Rectal smooth muscle tissue (tissue), 1 donor: ENCODE measurements around the gene C20orf204.

Experiments
- H3K27ac ChIP-seq: one replicate; pipeline ENCODE4 v1.7.0; 2013; ENCODE audit warnings: low read depth, low read length, inconsistent platforms
- H3K27me3 ChIP-seq: one replicate; pipeline ENCODE4 v1.7.0; 2013; ENCODE audit warnings: low read length; ENCODE audit not compliant: control insufficient read depth, insufficient read depth
- H3K36me3 ChIP-seq: one replicate; pipeline ENCODE4 v1.7.0; 2013; ENCODE audit warnings: low read length; ENCODE audit not compliant: control insufficient read depth, insufficient read depth
- H3K4me1 ChIP-seq: one replicate; pipeline ENCODE4 v1.7.0; 2013; ENCODE audit warnings: low read length; ENCODE audit not compliant: control insufficient read depth, insufficient read depth
- H3K4me3 ChIP-seq: one replicate; pipeline ENCODE4 v1.7.0; 2013; ENCODE audit warnings: low read length
- H3K9ac ChIP-seq: one replicate; pipeline ENCODE4 v1.7.0; 2013; ENCODE audit warnings: low read length

Gene C20orf204

DNA sequence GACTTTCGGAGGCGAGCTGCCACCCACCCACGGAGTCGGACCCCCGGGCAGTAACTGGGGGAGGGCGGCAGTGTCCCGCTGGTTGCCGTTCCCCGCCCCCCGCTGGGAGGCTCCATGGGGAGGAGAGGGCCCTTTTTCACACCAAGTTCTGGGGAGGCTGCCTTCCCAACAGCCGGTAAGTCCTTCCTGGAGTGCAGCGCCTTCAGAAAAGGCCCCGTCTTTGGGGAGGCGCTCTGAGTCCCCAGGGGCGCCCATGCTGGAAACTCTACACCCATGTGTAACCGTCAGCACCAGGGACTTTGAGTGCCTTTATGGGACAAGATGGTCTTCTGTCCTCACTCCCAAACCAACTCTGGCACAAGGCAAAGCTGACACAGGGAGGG lies 13.9 kb downstream of the C20orf204 start:
- Histone ChIP-seq H3K4me3 (no peak overlapping the region), H3K27me3 (peaks cover 49% of the 10 kb centered on the region), H3K9ac (no peak overlapping the region), H3K36me3 (no peaks in the 10 kb centered on the region), H3K4me1 (no peaks in the 10 kb centered on the region), H3K27ac (no peak overlapping the region)

DNA sequence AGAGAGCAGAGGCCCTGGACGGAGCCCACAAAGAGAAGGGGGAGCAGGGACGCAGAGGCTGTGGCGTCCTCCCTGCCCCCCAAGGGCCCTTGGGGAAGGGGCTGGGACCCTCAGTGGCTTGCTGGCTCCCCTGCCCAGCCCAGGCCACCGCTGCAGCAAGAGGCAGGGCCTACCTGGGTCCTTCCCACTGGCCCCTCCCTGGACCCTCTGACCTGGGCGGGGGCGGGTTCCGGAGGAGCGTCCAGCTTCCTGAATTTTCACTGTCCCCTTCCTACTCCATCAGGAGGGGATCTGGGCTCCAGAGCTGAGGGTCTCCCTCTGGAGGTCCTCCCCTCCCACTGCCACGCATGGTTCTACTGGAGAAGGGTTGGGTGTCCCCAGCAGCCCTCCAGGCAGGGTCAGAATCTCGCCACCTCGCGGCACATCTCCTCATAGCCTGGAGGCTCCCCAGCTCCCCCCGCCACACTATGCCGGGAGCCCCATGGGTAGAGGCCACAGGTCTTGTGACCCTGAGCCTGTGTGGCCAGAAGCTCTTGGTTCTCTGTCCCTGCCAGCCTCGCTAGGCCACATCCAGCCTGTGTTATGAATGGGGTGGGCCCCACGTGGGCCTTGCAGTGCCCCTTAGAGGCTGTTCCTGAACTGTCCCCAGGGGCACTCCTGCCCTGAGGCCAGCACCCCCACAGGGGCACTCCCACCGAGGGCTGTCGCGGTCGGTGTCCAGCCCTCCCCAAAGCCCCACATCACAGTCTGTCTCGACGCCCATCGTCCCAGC lies 14.5 kb downstream of the C20orf204 start:
- Histone ChIP-seq H3K9ac (no peak overlapping the region), H3K4me1 (no peaks in the 10 kb centered on the region), H3K4me3 (no peak overlapping the region), H3K27ac (no peak overlapping the region), H3K36me3 (no peaks in the 10 kb centered on the region), H3K27me3 (peaks cover 43% of the 10 kb centered on the region)

DNA sequence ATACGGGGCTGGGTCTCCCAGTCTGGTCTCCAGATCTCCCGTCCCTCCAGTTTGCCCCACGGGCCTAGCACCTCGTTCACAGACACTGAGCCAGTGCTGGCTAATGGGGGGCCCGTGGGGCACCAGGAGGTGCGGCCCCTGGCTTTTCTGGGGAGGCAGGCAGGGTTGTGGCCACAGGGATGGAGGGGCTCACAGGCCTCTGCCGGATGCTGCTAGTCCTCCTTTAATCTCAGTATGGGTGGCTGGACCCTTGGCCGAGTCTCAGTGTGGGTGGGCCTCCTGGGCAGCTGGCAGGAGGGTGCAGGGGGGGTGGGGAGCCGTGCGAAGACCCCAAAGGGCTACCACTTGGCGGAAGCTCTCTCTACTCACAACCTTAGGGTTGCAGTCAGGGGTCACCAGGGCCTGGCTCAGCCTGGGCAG lies 15.1 kb downstream of the C20orf204 start:
- no peak overlapping the region for H3K4me3 ChIP-seq
- no peak overlapping the region for H3K27ac ChIP-seq
- no peaks in the 10 kb centered on the region for H3K4me1 ChIP-seq
- H3K27me3 ChIP-seq: peaks cover 37% of the 10 kb centered on the region
- H3K9ac ChIP-seq: no peak overlapping the region
- H3K36me3 ChIP-seq: no peaks in the 10 kb centered on the region

DNA sequence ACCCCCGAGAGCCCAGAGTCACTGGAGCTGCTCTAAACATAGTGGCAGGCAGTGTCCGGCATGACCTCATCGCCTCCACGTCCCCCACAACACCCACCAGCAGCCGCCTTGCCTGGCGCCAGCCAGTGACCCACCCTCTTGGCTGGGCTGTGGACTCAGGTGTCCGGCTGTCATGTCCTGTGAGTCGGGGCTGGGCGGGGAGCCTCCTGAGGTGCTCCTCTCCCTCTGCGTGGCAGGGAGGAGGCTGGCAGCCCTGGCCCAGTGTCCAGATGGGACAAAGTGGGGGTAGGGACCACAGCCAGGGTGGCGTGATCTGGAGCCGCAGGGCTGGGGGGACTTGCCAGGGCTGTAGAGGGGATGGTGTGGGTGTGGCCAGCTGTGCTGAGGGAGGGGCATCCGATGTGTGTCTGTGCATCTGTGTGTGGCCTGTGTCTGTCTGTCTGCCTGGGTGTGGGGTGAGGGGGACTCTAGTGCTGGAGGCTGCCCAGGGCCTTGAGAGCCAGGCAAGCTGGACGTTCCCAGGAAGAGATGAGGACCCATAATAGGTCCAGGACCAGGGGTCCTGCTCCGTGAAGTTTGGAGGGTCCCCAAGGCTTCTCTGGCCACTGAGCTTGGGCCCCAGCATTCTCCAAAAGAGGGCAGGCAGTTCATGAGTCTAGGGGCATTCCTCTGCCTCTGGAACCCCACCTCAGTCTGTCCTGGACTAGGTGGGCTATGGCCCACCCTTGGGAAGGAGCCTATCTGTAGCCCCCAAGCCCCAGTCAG lies 15.8 kb downstream of the C20orf204 start:
- no peak overlapping the region for H3K4me3 ChIP-seq
- H3K27me3 ChIP-seq: peaks cover 30% of the 10 kb centered on the region
- H3K4me1 ChIP-seq: no peaks in the 10 kb centered on the region
- H3K27ac ChIP-seq: no peak overlapping the region
- no peaks in the 10 kb centered on the region for H3K36me3 ChIP-seq
- H3K9ac ChIP-seq: no peak overlapping the region

DNA sequence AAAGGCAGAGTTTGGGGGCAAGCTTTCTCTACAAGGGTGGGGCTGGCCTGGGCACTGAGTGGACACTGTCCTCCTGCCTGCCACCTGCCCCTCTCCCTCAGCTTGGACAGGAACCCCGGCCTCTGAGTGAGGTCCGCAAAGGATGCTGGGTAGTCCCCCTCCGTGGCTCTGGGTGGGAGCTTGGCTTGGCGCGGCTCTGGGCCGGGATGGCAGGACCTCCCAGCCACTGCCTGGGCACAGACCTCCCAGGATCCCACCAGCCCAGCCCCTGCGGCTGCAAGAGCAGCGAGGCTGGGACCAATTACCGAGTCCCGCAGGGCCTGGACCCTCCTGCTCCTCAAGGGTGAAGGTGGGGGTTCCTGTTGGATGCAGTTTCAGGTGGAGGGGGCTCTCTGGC lies 16.3 kb downstream of the C20orf204 start:
- no peaks in the 10 kb centered on the region for H3K36me3 ChIP-seq
- peaks cover 29% of the 10 kb centered on the region for H3K27me3 ChIP-seq
- no peaks in the 10 kb centered on the region for H3K4me1 ChIP-seq
- no peak overlapping the region for H3K9ac ChIP-seq
- no peak overlapping the region for H3K4me3 ChIP-seq
- no peak overlapping the region for H3K27ac ChIP-seq

DNA sequence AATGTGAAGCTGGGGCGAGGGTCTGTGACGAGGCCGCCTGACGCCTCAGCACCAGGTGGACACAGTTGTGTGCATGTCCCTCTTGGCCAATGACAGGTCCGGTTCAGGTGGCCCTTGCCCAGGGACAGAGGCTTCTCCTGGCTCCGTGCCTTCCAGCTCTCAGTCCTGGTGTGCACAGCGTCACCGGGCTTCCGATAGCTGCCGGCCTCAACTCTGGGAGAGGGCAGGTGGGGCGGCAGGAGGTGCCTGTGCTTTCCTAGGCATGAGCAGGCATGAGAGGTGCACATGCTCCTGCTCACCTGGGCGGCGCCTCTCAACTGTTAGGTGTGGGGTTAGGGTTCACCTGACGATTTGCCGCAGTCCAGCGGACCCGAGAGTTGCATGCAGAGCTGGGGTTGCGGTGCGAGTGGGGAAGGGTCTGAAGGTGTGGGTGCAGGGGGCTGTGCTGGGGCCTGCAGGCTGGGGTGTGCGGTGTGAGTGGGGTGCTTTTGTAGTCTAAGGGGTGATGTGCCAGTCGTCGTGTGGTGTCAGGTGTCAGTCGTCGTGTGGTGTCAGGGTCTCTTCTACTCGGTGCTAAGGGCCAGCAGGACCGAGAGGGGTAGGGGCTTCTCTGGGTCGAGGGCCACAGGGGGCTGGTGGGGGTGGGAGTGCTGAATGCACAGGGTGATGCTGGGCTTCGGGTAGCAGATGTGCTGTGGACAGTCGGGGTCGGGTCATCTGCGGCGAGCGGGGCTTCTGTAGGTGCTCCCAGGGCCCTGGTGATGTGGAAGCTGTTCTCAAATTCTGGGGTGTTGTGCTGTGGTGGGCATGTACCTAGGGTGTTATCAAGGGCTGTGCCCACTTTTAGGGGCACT lies 17.2 kb downstream of the C20orf204 start:
- Histone ChIP-seq H3K9ac (no peak overlapping the region), H3K4me3 (no peak overlapping the region), H3K4me1 (no peaks in the 10 kb centered on the region), H3K27me3 (peaks cover 26% of the 10 kb centered on the region), H3K36me3 (no peaks in the 10 kb centered on the region), H3K27ac (no peak overlapping the region)

DNA sequence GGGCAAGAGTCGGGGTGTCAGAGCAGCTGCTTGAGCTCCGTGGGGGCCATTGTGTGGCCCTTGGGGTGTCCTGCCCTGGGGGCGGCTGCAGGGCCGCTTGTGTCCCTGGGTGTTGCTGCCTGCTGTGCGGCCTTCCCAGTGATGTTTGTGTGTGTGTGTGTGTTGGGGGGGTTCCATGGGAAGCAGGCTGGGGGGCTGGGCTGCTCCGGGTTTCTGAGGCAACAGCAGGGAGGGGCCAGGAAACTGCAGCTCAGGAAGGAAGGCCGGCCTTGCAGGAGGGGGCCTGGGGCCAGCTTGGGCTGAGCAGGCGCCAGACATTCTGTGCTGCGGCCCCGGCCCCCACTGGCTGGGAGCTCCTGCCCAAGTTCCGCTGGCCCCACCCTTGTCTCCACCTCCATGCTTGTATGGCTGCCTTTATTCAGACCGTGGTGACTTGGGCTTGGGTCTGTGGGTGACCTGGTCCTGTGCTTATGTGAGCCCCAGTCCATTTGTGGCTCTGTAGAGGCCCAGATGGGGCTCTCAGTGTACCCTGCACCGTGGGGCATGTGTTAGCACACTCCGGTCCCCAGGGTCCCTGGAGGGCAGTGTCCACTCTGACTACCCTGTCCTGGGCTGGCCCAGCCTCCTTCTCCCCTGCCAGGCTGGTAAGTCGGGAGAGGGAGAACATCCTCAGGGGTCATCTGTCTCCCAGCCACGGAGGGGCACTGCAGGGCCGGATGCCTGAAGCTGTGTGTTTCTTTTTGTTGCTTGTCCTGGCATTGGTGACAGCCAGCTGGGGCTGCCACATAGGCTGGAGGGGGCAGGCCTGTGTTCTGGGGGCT lies 18.1 kb downstream of the C20orf204 start:
- peak overlapping the region; percentile 32 for H3K27ac ChIP-seq
- peaks cover 26% of the 10 kb centered on the region for H3K27me3 ChIP-seq
- H3K4me1 ChIP-seq: no peaks in the 10 kb centered on the region
- no peak overlapping the region for H3K4me3 ChIP-seq
- no peak overlapping the region for H3K9ac ChIP-seq
- no peaks in the 10 kb centered on the region for H3K36me3 ChIP-seq

DNA sequence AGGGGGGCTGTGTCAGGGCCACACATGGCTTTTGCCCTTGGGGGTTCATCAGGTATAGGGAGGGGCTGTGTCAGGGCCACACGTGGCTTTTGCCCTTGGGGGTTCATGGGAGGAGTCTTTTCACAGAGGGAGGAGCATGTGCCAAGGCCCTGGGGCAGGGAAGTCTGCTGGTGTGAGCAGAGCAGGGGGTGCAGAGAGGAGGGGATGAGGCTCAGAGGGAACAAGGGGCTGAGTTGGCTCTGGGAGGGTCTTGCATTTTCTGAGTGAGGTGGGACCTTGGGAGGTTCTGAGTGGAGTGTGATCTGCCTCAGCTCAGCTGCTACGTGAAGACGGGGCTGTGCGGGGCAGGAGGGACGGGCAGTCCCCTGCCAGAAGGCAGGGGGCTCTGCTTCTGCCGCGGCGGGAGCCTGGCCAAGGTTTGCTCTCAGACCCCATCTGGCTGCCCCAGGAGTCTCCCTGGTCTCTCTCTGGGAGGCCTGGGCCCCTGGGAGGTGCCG lies 19.5 kb downstream of the C20orf204 start:
- no peak overlapping the region for H3K9ac ChIP-seq
- H3K27me3 ChIP-seq: peaks cover 21% of the 10 kb centered on the region
- no peak overlapping the region for H3K4me3 ChIP-seq
- H3K27ac ChIP-seq: no peak overlapping the region
- no peaks in the 10 kb centered on the region for H3K36me3 ChIP-seq
- no peaks in the 10 kb centered on the region for H3K4me1 ChIP-seq

DNA sequence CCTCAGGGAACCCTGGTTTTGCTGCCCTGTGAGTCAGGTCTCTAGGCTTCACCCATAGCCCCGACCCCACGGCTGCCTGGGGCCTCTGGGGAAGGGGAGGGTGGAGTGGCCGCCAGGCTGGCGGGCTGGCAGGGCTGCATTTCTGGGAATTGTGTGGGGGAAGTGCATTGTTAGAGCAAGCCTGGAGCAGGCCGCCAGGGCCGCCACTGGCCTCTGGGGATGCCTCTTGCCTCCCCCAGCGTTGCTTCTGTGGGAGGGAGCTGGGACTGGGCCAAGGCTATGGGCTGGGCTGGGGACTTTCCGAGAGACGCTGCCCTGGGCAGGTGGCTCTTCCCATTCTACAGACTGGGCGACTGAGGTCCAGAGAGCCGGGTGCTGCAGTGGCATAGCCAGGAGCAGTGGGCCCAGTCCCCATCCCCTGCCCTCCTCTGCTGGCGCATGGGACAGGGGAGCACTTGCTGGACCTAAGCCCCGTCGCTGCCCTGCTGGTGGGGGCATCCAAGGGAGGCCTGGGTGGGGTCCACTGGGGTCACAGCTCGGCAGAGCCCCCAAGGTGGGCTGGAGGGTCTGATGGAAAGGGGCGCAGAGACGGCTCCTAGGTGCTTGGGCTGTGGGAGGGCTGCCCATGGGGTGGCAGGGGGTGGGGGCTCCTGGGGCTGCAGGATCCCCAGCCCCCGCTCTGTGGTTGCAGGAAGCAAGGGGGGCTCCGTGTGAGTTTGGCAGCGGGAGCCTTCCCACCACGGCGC lies 20.1 kb downstream of the C20orf204 start:
- Histone ChIP-seq H3K4me1 (no peaks in the 10 kb centered on the region), H3K27ac (no peak overlapping the region), H3K27me3 (peaks cover 15% of the 10 kb centered on the region), H3K4me3 (no peak overlapping the region), H3K9ac (no peak overlapping the region), H3K36me3 (no peaks in the 10 kb centered on the region)

DNA sequence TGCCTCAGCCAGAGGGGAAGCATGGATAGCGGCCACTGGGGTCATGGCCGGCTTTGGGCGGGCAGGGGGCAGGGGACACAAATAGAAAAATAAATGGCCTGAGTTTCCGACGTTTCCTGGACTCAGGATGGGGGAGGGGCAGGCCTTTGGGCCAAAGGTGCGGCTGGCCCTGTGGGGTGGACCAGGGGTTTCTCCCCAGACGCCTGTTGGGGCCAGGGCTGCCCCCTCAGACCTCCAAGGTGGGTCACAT lies 20.6 kb downstream of the C20orf204 start:
- peaks cover 12% of the 10 kb centered on the region for H3K27me3 ChIP-seq
- H3K4me1 ChIP-seq: no peaks in the 10 kb centered on the region
- no peak overlapping the region for H3K27ac ChIP-seq
- H3K9ac ChIP-seq: no peak overlapping the region
- no peak overlapping the region for H3K4me3 ChIP-seq
- no peaks in the 10 kb centered on the region for H3K36me3 ChIP-seq

DNA sequence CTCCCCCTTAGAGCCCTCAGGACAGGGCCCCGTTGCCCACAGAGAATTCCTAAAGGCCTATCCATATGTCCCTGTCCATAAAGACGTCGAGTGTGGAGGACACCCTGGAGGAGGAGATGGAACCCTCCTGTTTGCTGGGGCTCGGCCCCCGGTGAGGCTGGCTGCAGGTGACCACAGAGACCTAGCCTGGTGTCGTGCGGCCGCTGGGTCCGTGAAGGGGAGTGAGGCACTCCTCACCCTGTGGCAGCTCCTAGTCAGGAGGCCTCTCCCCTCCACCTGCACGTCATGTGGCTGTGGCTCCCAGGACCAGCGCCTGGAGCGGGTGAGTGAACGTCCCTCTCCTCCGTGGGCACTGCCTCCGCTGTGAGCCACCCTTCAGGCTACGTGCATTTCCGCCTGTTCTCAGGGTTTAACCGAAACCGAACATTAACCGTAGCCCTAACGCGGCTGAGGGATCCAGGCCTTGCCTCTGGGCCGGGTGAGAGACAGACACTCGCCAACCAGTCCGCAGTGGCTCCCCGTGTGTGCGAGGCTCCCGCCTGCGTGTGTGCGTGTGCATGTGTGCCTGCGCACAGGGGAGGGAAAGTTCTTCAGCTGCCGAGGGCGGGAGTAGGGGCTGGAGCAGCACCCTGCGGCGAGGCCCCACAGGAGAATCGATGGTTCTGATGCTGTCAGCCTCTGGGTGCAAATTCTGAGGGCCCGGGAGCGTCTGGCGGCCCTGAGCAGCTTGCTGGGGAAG lies 21.1 kb downstream of the C20orf204 start:
- H3K36me3 ChIP-seq: no peaks in the 10 kb centered on the region
- no peak overlapping the region for H3K4me3 ChIP-seq
- H3K27me3 ChIP-seq: peaks cover 8% of the 10 kb centered on the region
- H3K27ac ChIP-seq: peak overlapping the region; percentile 24
- no peaks in the 10 kb centered on the region for H3K4me1 ChIP-seq
- peak overlapping the region; percentile 30 for H3K9ac ChIP-seq
